Esophagus muscularis mucosa (tissue), 4 donors: ENCODE data around the gene TMEM235. TPM values are rescaled to one million over a fixed set of nuclear protein-coding genes. Genes with fewer than 3 reads are reported as not detected.
A peak's percentile ranks its signal among the peaks of the same experiment; 100 is the strongest.

Experiments
- DNase-seq: peaks from one replicate; pipeline ENCODE4 v3.0.0-alpha.2; 2017; ENCODE audit errors: extremely low spot score
- H3K27ac ChIP-seq, 4 donors: fragments of 200-600 bp; sonication (generic); replicated peaks in 1 of 4; 1 replicate in 3 of 4; 2 replicates in 1 of 4; pipeline ENCODE4 v1.5.1; 2016 to 2019; ENCODE audit warnings: mild to moderate bottlenecking in 1 of 4
- H3K27me3 ChIP-seq, 4 donors: fragments of 200-600 bp; sonication (generic); one replicate each; pipeline versions ENCODE4 v1.5.1 to v1.6.0; 2016 to 2019
- H3K36me3 ChIP-seq, 4 donors: fragments of 200-600 bp; sonication (generic); one replicate each; pipeline ENCODE4 v1.5.1; 2016 to 2019
- H3K4me1 ChIP-seq, 4 donors: fragments of 200-600 bp; sonication (generic); one replicate each; pipeline ENCODE4 v1.5.1; 2016 to 2019
- H3K4me3 ChIP-seq, 4 donors: fragments of 200-600 bp; sonication (generic); 1 replicate in 2 of 4; 2 replicates in 2 of 4; pipeline ENCODE4 v1.5.1; 2016 to 2019; ENCODE audit warnings: mild to moderate bottlenecking in 4 of 4, moderate library complexity in 1 of 4
- H3K9me3 ChIP-seq, 4 donors: fragments of 200-600 bp; sonication (generic); 1 replicate in 3 of 4; 2 replicates in 1 of 4; pipeline ENCODE4 v1.5.1; 2016 to 2019
- EP300 ChIP-seq: sonication (generic); formaldehyde crosslinking; IDR thresholded peaks from one replicate; pipeline ENCODE4 v1.6.1; 2017; ENCODE audit warnings: antibody characterized with exemption
- POLR2A ChIP-seq: fragments of 450-650 bp; IDR thresholded peaks from one replicate; pipeline ENCODE4 v1.6.1; 2017; ENCODE audit warnings: antibody characterized with exemption, moderate library complexity, mild to moderate bottlenecking, low read depth
- POLR2AphosphoS5 ChIP-seq, 2 donors: sonication (generic); formaldehyde crosslinking; IDR thresholded peaks; one replicate each; pipeline ENCODE4 v1.6.1; 2017; ENCODE audit warnings: antibody characterized with exemption in 2 of 2
- WGBS: methylation state at CpG from one replicate; pipeline ENCODE4 v1.1.5; 2018; 5-methylcytosine and 5-hydroxymethylcytosine counted together
- intact Hi-C: fragments of 100-400 bp; cut with DNase I; formaldehyde crosslinking; loops from one replicate; pipeline ENCODE4 v1.15.1; 2023
- total RNA-seq, 4 donors: library from RNA; depleted of rRNA; stranded (reverse); fragments of >200 nt; gene quantifications; one replicate each; pipeline versions ENCODE4 v1.1.0 to v1.2.1, GENCODE V29; 2016
- TF ChIP-seq, protein P1 (sequence below), 3 experiments: fragments of 200-600 bp in 2 of 3; fragments of 450-650 bp in 1 of 3; sonication (generic) in 2 of 3; IDR thresholded peaks; one replicate each; pipeline ENCODE4 v1.5.1; 2017 to 2019; ENCODE audit warnings: antibody characterized with exemption in 3 of 3, mild to moderate bottlenecking in 2 of 3, moderate library complexity in 1 of 3

TMEM235 gene
- total RNA-seq, 4 donors from 2014 or later = not detected

DNA sequence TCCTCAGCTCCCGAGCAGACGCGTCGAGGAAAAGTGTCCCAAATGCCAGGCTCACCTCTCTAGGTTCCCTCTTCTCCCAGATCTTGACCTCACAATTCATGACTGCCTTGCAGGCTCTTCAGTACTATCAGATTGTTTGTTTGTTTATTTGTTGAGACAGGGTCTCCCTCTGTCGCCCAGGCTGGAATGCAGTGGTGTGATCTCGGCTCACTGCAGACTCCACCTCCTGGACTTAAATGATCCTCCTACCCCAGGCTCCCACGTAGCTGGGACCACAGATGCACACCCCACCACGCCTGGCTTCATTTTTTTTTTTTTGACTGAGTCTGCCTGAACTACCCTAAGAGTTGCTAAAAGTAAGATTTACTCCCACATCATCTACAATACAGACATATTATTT, 15.9 kb downstream of the TMEM235 start:
- Histone ChIP-seq H3K27me3 (peaks cover 0 to 13% (median 0%) of the 10 kb centered on the region in 4 donors), H3K36me3 (no peaks in the 10 kb centered on the region), H3K4me3 (no peak overlapping the region), H3K27ac (no peak overlapping the region), H3K9me3 (no peaks in the 10 kb centered on the region), H3K4me1 (peaks cover 8 to 19% (median 13%) of the 10 kb centered on the region in 4 donors)
- no peak for DNase-seq
- TF ChIP-seq POLR2A = no peak
- TF ChIP-seq POLR2AphosphoS5 (IDR thresholded peaks at IDR 0.05) = no peak
- TF ChIP-seq, protein P1, sequence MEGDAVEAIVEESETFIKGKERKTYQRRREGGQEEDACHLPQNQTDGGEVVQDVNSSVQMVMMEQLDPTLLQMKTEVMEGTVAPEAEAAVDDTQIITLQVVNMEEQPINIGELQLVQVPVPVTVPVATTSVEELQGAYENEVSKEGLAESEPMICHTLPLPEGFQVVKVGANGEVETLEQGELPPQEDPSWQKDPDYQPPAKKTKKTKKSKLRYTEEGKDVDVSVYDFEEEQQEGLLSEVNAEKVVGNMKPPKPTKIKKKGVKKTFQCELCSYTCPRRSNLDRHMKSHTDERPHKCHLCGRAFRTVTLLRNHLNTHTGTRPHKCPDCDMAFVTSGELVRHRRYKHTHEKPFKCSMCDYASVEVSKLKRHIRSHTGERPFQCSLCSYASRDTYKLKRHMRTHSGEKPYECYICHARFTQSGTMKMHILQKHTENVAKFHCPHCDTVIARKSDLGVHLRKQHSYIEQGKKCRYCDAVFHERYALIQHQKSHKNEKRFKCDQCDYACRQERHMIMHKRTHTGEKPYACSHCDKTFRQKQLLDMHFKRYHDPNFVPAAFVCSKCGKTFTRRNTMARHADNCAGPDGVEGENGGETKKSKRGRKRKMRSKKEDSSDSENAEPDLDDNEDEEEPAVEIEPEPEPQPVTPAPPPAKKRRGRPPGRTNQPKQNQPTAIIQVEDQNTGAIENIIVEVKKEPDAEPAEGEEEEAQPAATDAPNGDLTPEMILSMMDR (IDR thresholded peaks at IDR 0.05) = no peak
- no peak for TF ChIP-seq EP300
- 77% methylated on average over 8 of the region's 8 CpGs for WGBS
- intact Hi-C loops = no loop called here

DNA sequence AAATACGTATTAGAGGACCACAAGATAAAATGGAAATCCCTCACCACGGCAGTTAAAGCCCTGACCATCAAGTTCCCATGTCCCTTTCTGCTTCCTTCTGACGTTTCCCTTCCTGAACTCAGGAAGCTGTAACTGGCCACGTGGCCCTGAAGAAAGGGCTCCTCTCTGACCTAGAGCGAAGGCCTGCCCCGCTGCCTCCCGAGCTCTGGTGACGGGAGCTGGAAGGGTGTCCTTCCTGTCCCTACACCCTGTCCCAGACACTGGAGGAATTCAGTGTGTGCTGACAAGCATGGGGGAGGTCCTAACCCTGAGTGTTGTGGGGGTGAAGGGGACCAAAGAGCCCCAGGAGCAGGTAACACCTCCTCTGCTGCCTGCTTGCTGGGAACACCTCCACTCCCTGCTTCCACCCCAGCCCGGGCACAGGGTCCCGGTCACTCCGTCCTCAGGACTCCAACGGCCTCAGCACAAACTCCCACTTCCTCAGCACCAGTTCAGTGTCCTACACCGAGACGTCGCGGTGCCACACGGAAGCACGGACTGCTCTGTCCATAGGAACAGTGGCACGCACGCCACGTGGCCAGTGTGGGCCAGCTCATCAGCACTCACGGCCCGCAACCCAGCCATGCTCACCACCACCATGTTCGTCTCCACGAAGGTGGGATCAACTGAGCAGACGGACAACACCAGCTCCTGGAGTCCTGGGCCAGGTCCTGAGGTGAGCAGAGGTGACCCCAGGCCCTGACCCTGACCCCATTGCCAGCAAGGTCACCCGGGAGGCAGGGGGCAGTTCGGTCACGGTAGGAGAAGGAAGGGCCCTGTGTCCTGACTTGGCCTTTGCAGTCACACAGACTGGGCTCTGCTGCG, 16.9 kb downstream of the TMEM235 start:
- 81% methylated on average over 11 of the region's 30 CpGs for WGBS
- intact Hi-C loops = no loop called here
- Histone ChIP-seq H3K27me3 (peaks cover 0 to 13% (median 0%) of the 10 kb centered on the region in 4 donors), H3K9me3 (no peaks in the 10 kb centered on the region), H3K36me3 (no peaks in the 10 kb centered on the region), H3K4me1 (peaks cover 8 to 28% (median 20%) of the 10 kb centered on the region in 4 donors), H3K4me3 (no peak overlapping the region), H3K27ac (peak overlapping the region in 1 of 4 donors; percentile 27)
- no peak for DNase-seq
- TF ChIP-seq POLR2A (no peak), POLR2AphosphoS5 (IDR thresholded peaks at IDR 0.05) (peak; percentile 47 to 56)
- TF ChIP-seq, protein P1 (IDR thresholded peaks at IDR 0.05) = no peak

DNA sequence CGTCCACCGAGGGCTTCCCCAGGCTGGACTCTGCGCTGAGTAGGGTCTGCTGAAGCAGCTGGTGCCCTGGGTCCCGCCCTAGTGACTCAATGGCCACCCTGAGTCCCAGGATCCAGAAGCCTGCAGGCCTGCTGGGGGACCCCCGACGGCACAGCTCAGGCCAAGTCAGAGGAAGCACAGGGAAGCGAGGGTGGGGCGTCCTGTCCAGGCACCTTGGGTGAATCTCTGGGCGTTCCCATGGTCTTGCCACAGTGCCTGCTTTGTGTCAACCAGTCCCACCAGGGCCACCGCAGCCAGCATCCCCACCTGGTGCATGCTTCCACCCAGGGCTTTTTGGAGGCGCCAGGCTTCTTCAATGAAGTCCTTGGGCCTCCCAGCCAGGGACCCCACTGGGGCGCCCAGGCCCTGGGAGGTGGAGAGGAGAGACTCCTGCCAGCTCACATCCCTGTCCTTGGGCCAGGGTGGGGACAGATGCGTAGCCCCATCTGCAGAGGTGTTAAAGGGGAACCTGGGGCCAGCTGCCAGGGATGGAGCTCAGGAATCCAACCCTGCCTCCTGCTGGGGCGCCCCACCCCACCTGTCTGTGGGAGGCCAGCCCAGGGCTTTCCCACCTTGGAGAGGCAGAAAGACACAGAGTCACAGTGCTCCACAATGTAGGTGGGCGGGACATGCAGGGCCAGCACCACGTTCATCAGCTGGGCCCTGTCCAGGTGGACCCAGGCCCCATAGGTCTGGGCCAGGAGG, 17.8 kb downstream of the TMEM235 start:
- intact Hi-C loops = no loop called here
- peaks cover 12 to 36% (median 28%) of the 10 kb centered on the region in 4 donors for H3K4me1 ChIP-seq
- H3K36me3 ChIP-seq = no peaks in the 10 kb centered on the region
- WGBS = no CpG with 5 or more reads among the region's 16 CpGs
- no peak overlapping the region for H3K27ac ChIP-seq
- peaks cover 0 to 13% (median 0%) of the 10 kb centered on the region in 4 donors for H3K27me3 ChIP-seq
- TF ChIP-seq, protein P1 (IDR thresholded peaks at IDR 0.05) = no peak
- no peak for TF ChIP-seq EP300
- no peak for TF ChIP-seq POLR2AphosphoS5 (IDR thresholded peaks at IDR 0.05)
- no peak for TF ChIP-seq POLR2A
- H3K4me3 ChIP-seq = no peak overlapping the region
- no peak for DNase-seq
- no peaks in the 10 kb centered on the region for H3K9me3 ChIP-seq

DNA sequence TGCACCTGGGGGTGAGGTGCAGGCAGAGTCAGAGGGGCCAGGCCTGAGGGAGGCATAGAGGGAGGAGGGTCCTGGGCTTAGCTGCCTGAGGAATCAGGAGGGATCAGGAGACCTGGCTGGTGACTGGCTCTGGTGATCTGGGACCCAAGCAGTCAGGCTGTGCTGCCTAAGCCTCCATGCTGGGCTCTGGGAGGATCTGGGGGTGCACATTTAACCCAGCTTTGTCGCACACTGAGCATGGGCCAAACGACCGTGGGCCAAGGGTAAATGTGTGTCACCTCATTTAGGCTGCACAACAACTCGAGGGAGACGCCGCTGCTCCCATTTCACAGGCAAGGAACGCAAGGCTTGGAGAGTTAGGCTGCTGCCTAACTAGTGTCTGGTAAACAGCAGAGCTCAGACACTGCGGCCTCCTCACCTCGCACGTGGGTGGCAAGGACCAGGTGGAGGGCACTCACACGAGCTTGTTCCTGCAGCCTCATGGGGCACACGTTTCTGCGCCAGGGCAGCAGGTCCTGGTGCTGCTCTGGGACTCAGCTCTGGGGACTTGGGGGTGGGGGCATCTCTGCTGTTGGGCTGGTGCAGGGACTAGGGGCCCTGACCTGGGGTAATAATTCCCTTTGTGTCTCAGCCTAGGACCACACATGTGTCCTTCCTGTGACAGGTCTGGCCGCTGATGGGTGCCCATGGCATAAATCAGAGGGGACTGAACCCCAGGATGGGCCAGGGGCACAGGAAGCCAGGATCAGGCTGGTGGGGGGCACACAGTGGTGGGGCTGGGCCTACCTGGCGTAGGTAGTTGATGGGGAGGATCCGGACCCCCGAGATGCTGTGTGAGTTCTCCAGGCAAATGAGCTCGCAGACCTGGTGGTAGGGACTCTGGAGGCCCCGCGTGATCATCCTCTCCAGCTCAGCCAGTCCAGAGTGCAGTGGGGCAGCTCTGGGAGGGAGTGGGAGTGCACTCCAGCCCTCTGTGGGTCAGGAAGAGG, 18.7 kb downstream of the TMEM235 start:
- no peaks in the 10 kb centered on the region for H3K36me3 ChIP-seq
- no peaks in the 10 kb centered on the region for H3K9me3 ChIP-seq
- peaks cover 0 to 13% (median 0%) of the 10 kb centered on the region in 4 donors for H3K27me3 ChIP-seq
- no peak for TF ChIP-seq EP300
- TF ChIP-seq, protein P1 (IDR thresholded peaks at IDR 0.05) = no peak
- TF ChIP-seq POLR2A = no peak
- TF ChIP-seq POLR2AphosphoS5 (IDR thresholded peaks at IDR 0.05) = no peak
- WGBS = 100% methylated on average over 1 of the region's 20 CpGs
- H3K27ac ChIP-seq = no peak overlapping the region
- H3K4me3 ChIP-seq = no peak overlapping the region
- H3K4me1 ChIP-seq = peaks cover 12 to 36% (median 31%) of the 10 kb centered on the region in 4 donors
- no peak for DNase-seq
- intact Hi-C loops = loop anchor here (5.0 kb wide), 2 partner anchors 83 to 233 kb away; partner anchors contain the start of gene SYNGR2
